Activated naive CD4-positive, alpha-beta T cell (primary cell): Measurements from ENCODE around the gene SMAD1.
"Not testable (repeated sequence)": the region's sequence is repeated elsewhere in the genome, so short reads cannot be mapped to it uniquely, and the experiment has no call there.

Experiments used
- DNase-seq, 4 experiments: peaks; one replicate each; lab custom pipeline; 2025; lab: John Stamatoyannopoulos, UW

The SMAD1 gene

GRCh38 chr4:145564540-145564939 is 82.9 kb downstream of the SMAD1 start:
- DNase-seq, result no peak

- no peak for DNase-seq
Observed at GRCh38 chr4:145565328-145565727, 83.7 kb downstream of the SMAD1 start.

GRCh38 chr4:145566086-145566708 is 84.5 kb downstream of the SMAD1 start:
- DNase-seq, result no peak

DNA sequence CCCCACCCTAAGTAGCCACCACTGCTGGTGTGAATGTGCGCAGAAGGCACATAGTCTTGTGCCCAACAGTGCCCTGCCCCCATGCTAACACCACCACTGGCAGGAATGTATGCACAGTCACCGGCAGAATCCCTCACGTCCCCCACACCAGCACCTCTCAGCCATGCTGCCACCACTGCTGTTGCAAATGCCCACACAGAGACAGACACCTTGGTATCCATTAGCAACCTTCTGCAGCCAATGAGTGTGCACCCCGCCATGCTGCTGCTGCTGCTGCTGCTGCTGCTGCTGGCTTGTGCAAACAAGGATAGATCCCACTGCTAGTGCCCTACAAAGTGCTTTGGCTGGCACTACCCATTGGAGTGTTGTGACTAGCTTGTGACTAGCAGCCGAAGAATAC is 85.1 kb downstream of the SMAD1 start:
- no peak for DNase-seq

GRCh38 chr4:145567516-145567915 is 85.9 kb downstream of the SMAD1 start:
- no peak for DNase-seq

DNA sequence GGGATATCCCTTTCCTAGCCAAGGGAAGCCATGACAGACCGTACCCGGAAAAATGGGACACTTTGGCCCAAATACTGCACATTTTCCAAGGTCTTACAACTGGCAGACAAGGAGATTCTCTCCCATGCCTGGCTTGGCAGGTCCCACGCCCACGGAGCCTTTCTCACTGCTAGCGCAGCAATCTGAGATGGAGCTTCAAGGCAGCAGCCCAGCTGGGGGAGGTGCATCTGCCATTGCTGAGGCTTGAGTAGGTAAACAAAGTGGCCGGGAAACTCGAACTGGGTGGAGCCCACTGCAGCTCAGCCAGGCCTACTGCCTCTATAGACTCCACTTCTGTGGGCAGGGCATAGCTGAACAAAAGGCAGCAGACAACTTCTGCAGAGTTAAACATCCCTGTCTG is 92.9 kb downstream of the SMAD1 start:
- not testable (repeated sequence) for DNase-seq

DNA sequence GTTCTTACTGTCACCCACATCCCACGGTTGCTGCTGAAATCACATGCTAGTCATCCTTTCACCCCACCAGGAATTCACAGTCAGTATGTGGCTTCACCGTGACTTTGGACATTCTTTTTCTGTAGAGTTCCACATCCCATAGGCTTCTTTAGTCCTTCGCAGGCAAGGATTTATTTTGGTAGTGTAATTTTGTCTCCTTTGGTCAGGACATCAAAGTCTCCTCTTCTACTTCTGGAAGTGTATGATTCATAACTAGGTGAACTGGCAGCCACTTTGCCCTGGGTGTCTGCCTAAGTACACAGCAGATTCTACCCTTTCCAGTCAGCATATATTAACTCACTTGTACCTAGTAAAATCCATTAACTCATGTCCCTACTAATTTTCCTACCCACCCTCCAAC is 99.3 kb downstream of the SMAD1 start:
- no peak for DNase-seq

DNA sequence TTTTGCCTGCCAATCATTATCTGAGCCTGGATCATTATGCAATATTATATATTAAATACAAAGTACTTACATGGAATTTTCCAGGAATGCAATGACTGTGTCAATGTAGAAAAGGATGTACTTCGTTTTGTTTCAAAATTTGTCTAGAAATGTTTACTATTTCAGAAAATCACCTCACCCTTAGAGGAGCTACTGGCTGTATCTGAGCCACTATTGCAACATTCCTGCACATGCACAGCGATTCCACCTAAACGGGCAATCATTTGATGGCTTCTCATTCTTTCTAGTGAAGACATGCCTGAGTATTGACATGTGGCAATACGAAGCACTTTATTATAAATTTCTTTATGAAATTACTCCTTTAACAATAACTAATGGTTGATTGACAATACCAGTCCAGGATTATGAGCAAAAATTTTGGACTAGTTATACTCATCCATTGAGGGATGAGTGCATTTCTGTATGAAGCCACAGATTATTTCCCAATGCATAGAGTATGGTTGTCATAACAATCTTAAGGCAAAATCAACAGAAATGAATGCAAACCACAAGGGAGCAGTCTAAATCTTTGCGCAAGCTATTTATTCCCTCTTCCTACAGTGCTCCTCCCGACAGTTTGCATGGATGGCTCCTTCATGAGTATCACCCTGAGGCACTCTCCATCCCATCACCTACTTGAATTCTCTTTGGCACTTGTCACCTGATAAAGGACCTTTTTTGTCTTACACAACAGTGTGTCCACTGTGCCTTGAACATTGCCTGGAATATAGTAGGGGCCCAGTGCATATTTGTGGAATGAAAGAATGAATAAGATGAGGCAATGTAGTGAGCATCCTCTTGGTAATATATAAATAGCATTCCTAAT is 101.8 kb downstream of the SMAD1 start:
- no peak for DNase-seq

- DNase-seq, result no peak
Observed at GRCh38 chr4:145587088-145587754, 105.6 kb downstream of the SMAD1 start.

DNA sequence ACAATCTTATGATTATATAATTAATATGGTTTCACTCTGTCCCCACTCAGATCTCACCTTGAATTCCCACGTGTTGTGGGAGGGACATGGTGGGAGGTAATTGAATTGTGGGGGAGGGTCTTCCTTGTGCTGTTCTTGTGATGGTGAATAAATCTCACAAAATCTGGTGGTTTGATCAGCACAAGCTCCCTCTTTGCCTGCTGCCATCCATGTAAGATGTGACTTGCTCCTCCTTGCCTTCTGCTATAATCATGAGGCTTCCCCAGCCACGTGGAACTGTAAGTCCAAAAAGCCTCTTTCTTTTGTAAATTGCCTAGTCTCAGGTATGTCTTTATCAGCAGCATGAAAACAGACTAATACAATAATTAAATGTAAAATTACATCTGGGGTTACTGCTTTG is 107.7 kb downstream of the SMAD1 start:
- DNase-seq, result not testable (repeated sequence)

DNA sequence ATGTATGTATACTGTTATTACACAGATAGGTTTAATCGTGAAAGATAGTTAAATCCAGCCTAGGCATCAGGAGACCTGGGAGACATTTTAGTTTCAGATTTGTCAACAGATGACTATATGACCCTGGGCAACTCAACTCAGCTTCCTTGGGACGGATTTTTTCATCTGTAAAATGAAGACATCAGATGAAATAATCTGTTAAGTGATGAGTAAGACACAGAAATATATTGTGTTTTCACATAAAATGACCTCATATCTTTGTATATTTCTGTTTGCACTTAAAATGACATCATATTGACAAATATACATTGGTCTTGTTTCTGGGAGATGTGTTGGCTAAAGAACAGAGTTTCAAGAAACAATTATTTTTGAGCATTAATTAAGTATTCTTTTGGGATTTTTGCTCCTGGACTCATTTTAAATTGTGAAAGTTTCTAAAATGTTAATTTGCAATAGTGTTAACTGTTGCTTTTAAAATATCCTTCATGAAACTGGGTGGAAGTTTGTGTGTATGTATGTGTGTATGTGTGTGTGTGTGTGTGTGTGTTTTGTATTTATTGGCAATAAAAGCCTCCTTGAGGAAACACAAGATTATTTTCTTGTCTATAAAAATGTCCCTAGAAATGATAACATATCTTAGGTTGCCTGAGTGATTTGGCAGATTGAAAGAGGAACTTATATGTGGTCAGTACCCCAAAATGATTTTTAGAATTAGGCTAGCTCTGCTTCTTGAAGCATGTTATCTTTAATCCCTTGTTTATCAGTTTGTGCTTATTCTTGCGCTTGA is 108.5 kb downstream of the SMAD1 start:
- DNase-seq, result no peak

DNA sequence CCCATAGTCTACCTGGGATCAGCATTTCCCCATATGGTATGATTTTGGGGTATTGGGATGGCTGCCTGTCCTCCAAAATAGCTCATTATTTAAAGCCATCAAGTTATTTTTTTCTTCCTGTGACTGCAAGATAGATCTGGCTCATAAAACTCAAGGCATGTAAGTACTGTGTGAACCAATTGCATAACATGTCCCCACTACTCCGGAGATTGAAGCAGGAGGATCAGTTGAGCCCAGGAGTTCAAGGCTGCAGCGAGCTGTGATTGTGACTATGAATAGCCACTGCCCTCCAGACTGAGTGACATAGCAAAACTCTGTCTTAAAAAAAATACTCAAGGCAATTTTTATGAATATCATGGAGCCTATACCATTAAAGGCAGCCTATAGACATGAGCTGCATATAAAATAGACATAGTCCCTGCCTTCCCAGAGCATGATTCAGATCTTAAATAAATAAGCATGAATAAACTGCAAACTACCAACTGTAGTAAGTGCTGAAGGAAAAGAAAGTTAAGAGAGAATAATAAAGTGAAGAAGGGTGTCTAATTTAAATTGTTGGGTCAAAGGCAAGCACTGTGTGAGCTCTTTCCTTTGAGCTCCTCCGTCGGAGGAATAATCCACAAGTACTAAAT is 120.6 kb downstream of the SMAD1 start:
- DNase-seq, result no peak

- DNase-seq, result no peak
Observed at GRCh38 chr4:145605941-145606340, 124.3 kb downstream of the SMAD1 start.
